K562 (cell line): ENCODE data around the gene SLC39A5. TPM values are rescaled to one million over a fixed set of nuclear protein-coding genes. Genes with fewer than 3 reads are reported as not detected.
A peak's percentile ranks its signal among the peaks of the same experiment; 100 is the strongest.

ENCODE experiments used
- CLOCK ChIP-seq: fragments of 250-450 bp; sonication (Bioruptor Pico); IDR thresholded peaks from 2 replicates; pipeline ENCODE4 v1.4.0; 2020; ENCODE audit warnings: mild to moderate bottlenecking, moderate library complexity, borderline replicate concordance
- ETV1 ChIP-seq: fragments of 450-650 bp; conservative IDR thresholded peaks from 2 replicates; pipeline ENCODE4 v1.6.1; 2016; ENCODE audit warnings: missing genetic modification characterization, control low read depth, low read depth, missing compliant biosample characterization
- HDGF ChIP-seq: fragments of 450-650 bp; IDR thresholded peaks from 2 replicates; pipeline ENCODE4 v1.6.1; 2016
- IRF1 ChIP-seq: sonication (generic); formaldehyde crosslinking; IDR thresholded peaks from 2 replicates; pipeline ENCODE4 v1.8.0; 2022; ENCODE audit warnings: missing genetic modification reagents, mild to moderate bottlenecking, borderline replicate concordance
- JUN ChIP-seq, 2 experiments: sonication (generic) in 1 of 2; formaldehyde crosslinking in 1 of 2; IDR thresholded peaks; 2 replicates each; pipeline versions ENCODE4 v1.6.1 to v1.8.0; 2012 to 2022; ENCODE audit warnings: borderline replicate concordance in 2 of 2, mild to moderate bottlenecking in 2 of 2, improper control_type of control experiment in 1 of 2, low read depth in 1 of 2, low read length in 1 of 2, missing genetic modification reagents in 1 of 2
- MLLT1 ChIP-seq, 2 experiments: fragments of 450-650 bp; IDR thresholded peaks; 2 replicates each; pipeline ENCODE4 v1.6.1; 2016
- NFIX ChIP-seq: fragments of 250-450 bp; sonication (Bioruptor Pico); IDR thresholded peaks from 2 replicates; pipeline ENCODE4 v1.4.0; 2020; ENCODE audit warnings: low read depth, mild to moderate bottlenecking, moderate library complexity
- POLR2A ChIP-seq: fragments of 450-650 bp; conservative IDR thresholded peaks from 2 replicates; pipeline ENCODE4 v1.6.1; 2016
- POLR2B ChIP-seq: fragments of 450-650 bp; IDR thresholded peaks from 2 replicates; pipeline ENCODE4 v1.6.1; 2018; ENCODE audit warnings: low read depth; ENCODE audit not compliant: partially characterized antibody
- RBM15 ChIP-seq: fragments of 200-400 bp; formaldehyde crosslinking; IDR thresholded peaks from 2 replicates; pipeline ENCODE4 v1.6.1; 2018; ENCODE audit warnings: mild to moderate bottlenecking, low read length, moderate library complexity; ENCODE audit not compliant: insufficient read depth
- SMARCA4 ChIP-seq: fragments of 450-650 bp; IDR thresholded peaks from 2 replicates; pipeline ENCODE4 v1.6.1; 2016
- TEAD4 ChIP-seq, 2 experiments: sonication (generic) in 1 of 2; formaldehyde crosslinking in 1 of 2; IDR thresholded peaks; 2 replicates each; pipeline versions ENCODE4 v1.6.1 to v1.8.0; 2012 to 2022; ENCODE audit warnings: borderline replicate concordance in 1 of 2, inconsistent platforms in 1 of 2, low read length in 1 of 2, mild to moderate bottlenecking in 1 of 2, missing genetic modification reagents in 1 of 2
- USF1 ChIP-seq: sonication (generic); formaldehyde crosslinking; IDR thresholded peaks from 2 replicates; pipeline ENCODE4 v1.9.0; 2022; ENCODE audit warnings: mild to moderate bottlenecking, missing genetic modification reagents
- WHSC1 ChIP-seq: IDR thresholded peaks from one replicate; pipeline ENCODE4 v1.6.1; 2012; ENCODE audit warnings: low read length, control low read depth, inconsistent platforms
- ZBTB33 ChIP-seq: sonication (generic); formaldehyde crosslinking; IDR thresholded peaks from 2 replicates; pipeline ENCODE4 v1.8.1; 2023; ENCODE audit warnings: mild to moderate bottlenecking, missing genetic modification reagents
- ZBTB7A ChIP-seq: IDR thresholded peaks from 2 replicates; pipeline ENCODE4 v1.6.1; 2011; ENCODE audit warnings: low read depth, mild to moderate bottlenecking, low read length, moderate library complexity, borderline replicate concordance; ENCODE audit not compliant: control insufficient read depth
- ZNF644 ChIP-seq: fragments of 200-800 bp; sonication (Bioruptor generic); IDR thresholded peaks from 2 replicates; pipeline ENCODE4 v1.6.1; 2016; ENCODE audit warnings: low read depth, missing genetic modification characterization, missing compliant biosample characterization
- polyA plus RNA-seq, 8 experiments: library from polyadenylated mRNA; depleted of rRNA in 4 of 8; stranded (reverse) in 5 of 8; unstranded in 3 of 8; fragments of >200 nt; fragmentation: Nextera tagmentation in 2 of 8; fragmentation: Illumina TruSeq in 1 of 8; extraction: Ambion mirVana in 2 of 8; extraction: Trizol in 1 of 8; gene quantifications; 2 replicates each; pipeline versions ENCODE4 v1.2.1 to v1.2.3, GENCODE V29; 2011 to 2014; ENCODE audit warnings: inconsistent platforms in 1 of 8, missing spikeins in 1 of 8
- total RNA-seq, 7 experiments: library from RNA; depleted of rRNA in 6 of 7; stranded (reverse); fragments of >200 nt in 6 of 7; fragmentation: Illumina TruSeq in 2 of 7; extraction: Trizol in 2 of 7; gene quantifications; 2 replicates each; pipeline versions ENCODE4 v1.2.1 to v1.2.3, GENCODE V29; 2011 to 2021; ENCODE audit warnings: low replicate concordance in 1 of 7

Gene SLC39A5
- total and polyA plus RNA-seq, 9 of the 15 experiments (the other 6 are each of a cell fraction or from before 2014, with no cell fraction given) = 0.08 to 0.10 TPM; not detected in 7

- TF ChIP-seq POLR2A = peak; percentile 68
- TF ChIP-seq CLOCK (CRISPR knock-in tag) = no peak
- TF ChIP-seq JUN (IDR thresholded peaks at IDR 0.05; ENCODE audit: borderline replicate concordance, low read depth, low read length) = 0 out of 2 replicates have a peak, but pooled peaks have one; percentile 6
- TF ChIP-seq JUN (CRISPR knock-in tag; IDR thresholded peaks at IDR 0.05; ENCODE audit: borderline replicate concordance) = 0 out of 2 replicates have a peak, but pooled peaks have one; percentile 15
- peak; percentile 88 for TF ChIP-seq ZBTB7A
- peak; percentile 5; the same call in 1 of the 2 replicates for TF ChIP-seq USF1
- TF ChIP-seq IRF1 (CRISPR knock-in tag) = 0 out of 2 replicates have a peak, but pooled peaks have one; percentile 60
- TF ChIP-seq SMARCA4 = peak; percentile 28; the same call in 1 of the 2 replicates
- no peak for TF ChIP-seq WHSC1
- no peak for TF ChIP-seq NFIX (CRISPR knock-in tag)
- TF ChIP-seq ZNF644 (tag) = peak; percentile 9; the same call in 1 of the 2 replicates
- TF ChIP-seq MLLT1 (IDR thresholded peaks at IDR 0.05) = peak; percentile 37 to 58; a peak in 2 of 4 replicates
- peak; percentile 99 for TF ChIP-seq ETV1
- TF ChIP-seq ZBTB33 (CRISPR knock-in tag) = peak; percentile 6; the same call in 1 of the 2 replicates
- peak; percentile 87 for TF ChIP-seq TEAD4 (IDR thresholded peaks at IDR 0.05; ENCODE audit: low read length)
- TF ChIP-seq TEAD4 (CRISPR knock-in tag; IDR thresholded peaks at IDR 0.05; ENCODE audit: borderline replicate concordance) = no peak
- TF ChIP-seq POLR2B = peak; percentile 56
- 0 out of 2 replicates have a peak, but pooled peaks have one; percentile 75 for TF ChIP-seq HDGF
- TF ChIP-seq RBM15 = no peak
Measured at GRCh38 chr12:56189918-56190694, 39.7 kb upstream of the SLC39A5 start (continued).
